ENCODE data around the gene ECSIT. TPM values are rescaled to one million over a fixed set of nuclear protein-coding genes. Genes with fewer than 3 reads are reported as not detected.

ECSIT gene
- total RNA-seq, 1 experiment from 2014 or later = 39.4 TPM

GRCh38 chr19:11555246-11555645 is 26.3 kb upstream of the ECSIT start:
- no peak for TF ChIP-seq POLR2AphosphoS5 (IDR thresholded peaks at IDR 0.05; ENCODE audit: low read depth, low read length)
- TF ChIP-seq SIN3A (IDR thresholded peaks at IDR 0.05; ENCODE audit: borderline replicate concordance, insufficient read depth, low read depth, low read length) = no peak
- no peak for TF ChIP-seq CTCF (IDR thresholded peaks at IDR 0.05)
- no peak for TF ChIP-seq REST (IDR thresholded peaks at IDR 0.05; ENCODE audit: insufficient read depth in 1 of 2, low read depth in 2 of 2, low read length in 1 of 2)
- TF ChIP-seq TCF7L2 (IDR thresholded peaks at IDR 0.05; ENCODE audit: low read depth, low read length) = no peak
- H3K4me3 ChIP-seq (ENCODE audit: low read depth in 2 of 2, low read length in 2 of 2) = no peak overlapping the region
- BruUV-seq (replicated peaks) = no TSS peak
- ChIA-PET POLR2A (no interaction called here), CTCF (no interaction called here)
- H3K27me3 ChIP-seq (ENCODE audit: control insufficient read depth, insufficient read depth, low read length) = no peaks in the 10 kb centered on the region
- DNase-seq (ENCODE audit: low read depth, low spot score) = no peak
- ATAC-seq = no peak
- H3K4me1 ChIP-seq (ENCODE audit: control insufficient read depth, insufficient read depth, low read length) = no peaks in the 10 kb centered on the region
- intact Hi-C loops (cut with micrococcal nuclease; ENCODE audit: unreplicated experiment) = no loop called here
- H3K36me3 ChIP-seq (ENCODE audit: control insufficient read depth, insufficient read depth, low read length) = no peaks in the 10 kb centered on the region; the same call in 1 of the 2 replicates
- no peak overlapping the region for H3K27ac ChIP-seq (ENCODE audit: low read length)
- H3K9me3 ChIP-seq (ENCODE audit: control insufficient read depth, insufficient read depth, low read depth, low read length) = no peaks in the 10 kb centered on the region
- in situ Hi-C loops (cut with HindIII; ENCODE audit: low pct_unique_long_range_greater_than_20kb, low sequenced_read_pairs) = loop anchor here (25.0 kb wide), 1 partner anchor 243 kb away; no protein-coding TSS in a partner anchor

GRCh38 chr19:11554160-11554559 is 25.2 kb upstream of the ECSIT start:
- Histone ChIP-seq H3K36me3 (ENCODE audit: control insufficient read depth, insufficient read depth, low read length) (no peaks in the 10 kb centered on the region; the same call in 1 of the 2 replicates), H3K27ac (ENCODE audit: low read length) (no peak overlapping the region), H3K9me3 (ENCODE audit: control insufficient read depth, insufficient read depth, low read depth, low read length) (no peaks in the 10 kb centered on the region), H3K4me3 (ENCODE audit: low read depth in 2 of 2, low read length in 2 of 2) (no peak overlapping the region), H3K4me1 (ENCODE audit: control insufficient read depth, insufficient read depth, low read length) (no peaks in the 10 kb centered on the region), H3K27me3 (ENCODE audit: control insufficient read depth, insufficient read depth, low read length) (no peaks in the 10 kb centered on the region)
- ChIA-PET POLR2A (no interaction called here), CTCF (no interaction called here)
- in situ Hi-C loops (cut with HindIII; ENCODE audit: low pct_unique_long_range_greater_than_20kb, low sequenced_read_pairs) = loop anchor here (25.0 kb wide), 1 partner anchor 242 kb away; no protein-coding TSS in a partner anchor
- intact Hi-C loops (cut with micrococcal nuclease; ENCODE audit: unreplicated experiment) = no loop called here
- no TSS peak for BruUV-seq (replicated peaks)
- no peak for TF ChIP-seq CTCF (IDR thresholded peaks at IDR 0.05)
- no peak for TF ChIP-seq SIN3A (IDR thresholded peaks at IDR 0.05; ENCODE audit: borderline replicate concordance, insufficient read depth, low read depth, low read length)
- TF ChIP-seq POLR2AphosphoS5 (IDR thresholded peaks at IDR 0.05; ENCODE audit: low read depth, low read length) = no peak
- TF ChIP-seq REST (IDR thresholded peaks at IDR 0.05; ENCODE audit: insufficient read depth in 1 of 2, low read depth in 2 of 2, low read length in 1 of 2) = no peak
- no peak for TF ChIP-seq TCF7L2 (IDR thresholded peaks at IDR 0.05; ENCODE audit: low read depth, low read length)
- DNase-seq (ENCODE audit: low read depth, low spot score) (no peak), ATAC-seq (no peak)
